Daoy (cell line): ENCODE results near the gene PTPRN2. TPM values are rescaled to one million over a fixed set of nuclear protein-coding genes. Genes with fewer than 3 reads are reported as not detected.
"Not testable (repeated sequence)": the region's sequence is repeated elsewhere in the genome, so short reads cannot be mapped to it uniquely, and the experiment has no call there.

Experiments used
- DNase-seq: peaks from one replicate; pipeline ENCODE4 v3.0.0-alpha.2; 2015; ENCODE audit warnings: low read depth
- total RNA-seq: library from RNA; depleted of rRNA; stranded (reverse); fragments of >200 nt; shearing (Covaris generic); gene quantifications from 2 replicates; pipeline ENCODE4 v1.2.3, GENCODE V29; 2014; rRNA removed

PTPRN2 gene
- 5.5 and 8.3 TPM in 2 replicates for total RNA-seq

- DNase-seq, result peak; percentile 81
Measured at GRCh38 chr7:158587162-158588084, at the start of gene PTPRN2. PTPRN2 (minus strand) TSS chr7:158587823.

DNA sequence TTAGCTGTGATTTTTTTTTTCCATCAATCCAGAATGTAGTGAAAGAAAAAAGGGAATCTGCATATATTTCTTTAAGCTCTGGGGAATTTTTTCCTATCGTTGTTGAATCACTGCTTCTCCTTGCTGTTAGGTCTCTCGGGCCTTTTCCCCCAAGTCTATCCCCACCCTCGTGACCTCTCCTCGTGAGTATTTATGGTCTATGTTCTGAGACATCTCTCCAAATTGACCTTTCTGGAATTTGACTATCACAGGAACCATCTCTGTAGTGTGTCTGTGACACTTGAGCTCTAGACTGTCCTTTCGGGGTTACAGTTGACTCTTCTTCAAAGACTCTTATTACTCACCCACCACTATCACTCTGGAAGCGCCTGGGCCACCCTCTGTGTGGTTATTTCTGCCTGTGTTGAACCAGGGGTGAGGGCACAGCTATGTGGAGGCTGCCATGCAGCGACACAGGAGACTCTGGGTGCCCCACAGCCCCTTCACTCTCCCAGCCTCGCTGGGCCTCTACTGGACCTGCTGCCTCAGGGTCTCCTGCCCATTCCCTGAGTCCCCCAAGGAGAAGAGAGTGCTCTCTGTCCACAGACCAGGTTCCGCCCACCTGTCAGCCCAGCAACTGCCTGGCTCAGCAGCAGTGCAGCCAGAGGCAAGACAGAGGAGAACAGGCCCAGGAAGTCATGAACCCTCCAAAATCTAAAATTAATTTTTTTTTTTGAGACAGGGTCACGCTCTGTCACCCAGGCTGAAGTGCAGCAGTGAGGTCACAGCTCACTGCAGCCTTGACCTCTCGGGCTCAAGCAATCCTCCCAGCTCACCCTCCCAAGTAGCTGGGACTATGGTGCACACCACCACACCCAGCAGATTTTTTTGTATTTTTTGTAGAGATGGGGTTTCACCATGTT is 45.7 kb upstream of the PTPRN2 start:
- DNase-seq, result no peak

- DNase-seq, result no peak
Measured at GRCh38 chr7:158631574-158632195, 44.1 kb upstream of the PTPRN2 start.

GRCh38 chr7:158626289-158626688 is 38.7 kb upstream of the PTPRN2 start:
- DNase-seq, result not testable (repeated sequence)

GRCh38 chr7:158623241-158623640 is 35.6 kb upstream of the PTPRN2 start:
- no peak for DNase-seq

GRCh38 chr7:158620839-158621441 is 33.3 kb upstream of the PTPRN2 start:
- DNase-seq, result no peak

DNA sequence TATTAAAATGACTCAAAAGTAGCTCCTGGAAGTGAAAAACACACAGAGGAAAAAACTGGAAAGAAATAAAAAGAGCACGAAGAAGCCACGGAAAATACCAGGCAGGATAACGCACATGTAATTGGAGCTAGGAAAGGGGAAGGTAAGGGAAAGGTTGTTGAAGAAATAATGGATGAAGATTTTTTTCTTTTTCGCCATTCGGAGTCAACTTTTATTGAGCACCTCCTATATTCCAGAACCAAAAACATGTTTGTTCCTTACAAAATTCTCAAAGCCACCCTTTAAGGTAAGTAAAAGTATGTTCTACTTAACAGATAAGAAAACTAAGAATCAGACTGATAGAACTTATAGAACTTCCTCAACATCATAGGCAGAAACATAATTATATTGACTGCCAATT is 32.8 kb upstream of the PTPRN2 start:
- no peak for DNase-seq

DNA sequence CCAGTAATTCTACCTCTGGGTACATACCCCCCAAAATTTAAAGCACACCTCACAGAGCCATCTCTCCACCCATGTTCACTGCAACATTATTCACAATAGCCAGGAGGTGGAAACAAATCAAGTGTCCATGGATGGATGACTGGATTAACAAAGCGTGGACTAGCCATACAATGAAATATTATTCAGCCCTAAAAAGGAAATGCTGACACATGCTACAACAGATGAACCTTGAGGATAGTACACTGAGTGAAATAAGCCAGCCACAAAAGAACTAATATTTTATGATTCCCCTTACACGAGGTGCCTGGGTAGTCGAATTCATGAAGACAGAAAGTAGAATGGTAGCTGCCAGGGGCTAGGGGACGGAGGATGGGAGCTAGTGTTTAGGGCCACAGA is 31.1 kb upstream of the PTPRN2 start:
- DNase-seq, result no peak

GRCh38 chr7:158617737-158618128 is 30.1 kb upstream of the PTPRN2 start:
- DNase-seq, result no peak

DNA sequence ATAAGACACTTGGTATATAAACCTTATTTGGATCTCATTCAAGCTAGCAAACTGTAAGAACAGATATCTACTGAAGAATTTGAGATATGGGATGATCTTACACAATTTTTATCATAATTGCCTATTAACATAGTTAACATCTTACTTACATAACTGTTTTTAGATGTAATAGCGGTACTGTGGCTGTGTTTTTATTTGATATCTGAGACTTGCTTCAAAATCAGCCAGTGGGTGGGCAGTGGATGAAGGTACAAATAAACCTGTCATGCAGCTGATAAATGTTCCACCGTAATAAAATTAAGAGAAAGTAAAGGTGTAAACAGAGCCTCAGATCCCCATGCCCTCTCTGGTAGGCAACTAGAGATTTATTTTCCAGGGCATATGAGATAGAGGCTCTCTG is 28.4 kb upstream of the PTPRN2 start:
- DNase-seq, result no peak

DNA sequence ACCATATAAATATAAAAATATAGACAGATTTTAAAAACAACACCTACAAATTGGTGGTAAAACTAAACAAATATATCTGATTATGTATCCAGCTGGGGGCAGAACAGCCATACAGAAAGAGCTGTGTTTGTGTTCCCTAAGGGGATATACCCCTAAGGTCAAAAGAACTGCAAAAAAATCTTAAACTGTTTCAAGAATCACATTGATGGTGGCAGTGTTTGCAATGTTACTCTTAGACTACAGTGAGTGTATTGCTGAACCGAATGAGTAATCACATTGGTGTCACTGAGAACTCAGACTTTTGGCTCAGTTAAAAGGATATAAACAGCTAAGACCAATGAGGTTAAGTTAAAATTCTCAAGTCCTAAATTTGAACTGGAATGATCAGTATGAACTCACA is 27.1 kb upstream of the PTPRN2 start:
- no peak for DNase-seq

DNA sequence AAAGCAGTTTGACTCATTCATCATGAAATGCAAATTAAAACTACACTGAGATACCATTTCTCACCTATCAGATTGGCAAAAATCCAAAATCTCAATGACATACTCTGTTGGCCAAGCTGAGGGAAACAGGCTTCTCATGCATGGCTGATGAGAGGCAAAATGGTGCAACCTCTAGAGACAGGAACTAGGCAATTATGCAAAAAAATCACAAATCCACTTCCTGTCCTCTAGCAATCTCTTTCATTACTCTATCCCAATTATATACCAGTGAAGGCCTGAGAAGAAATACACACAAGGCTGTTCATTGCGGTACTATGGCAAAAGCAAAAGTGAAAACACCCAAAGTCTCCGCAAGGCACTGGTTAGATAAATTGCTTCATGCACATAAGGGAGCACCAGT is 25.9 kb upstream of the PTPRN2 start:
- DNase-seq, result no peak

- no peak for DNase-seq
Measured at GRCh38 chr7:158612546-158612945, 24.9 kb upstream of the PTPRN2 start.

GRCh38 chr7:158611541-158611940 is 23.9 kb upstream of the PTPRN2 start:
- DNase-seq, result no peak

DNA sequence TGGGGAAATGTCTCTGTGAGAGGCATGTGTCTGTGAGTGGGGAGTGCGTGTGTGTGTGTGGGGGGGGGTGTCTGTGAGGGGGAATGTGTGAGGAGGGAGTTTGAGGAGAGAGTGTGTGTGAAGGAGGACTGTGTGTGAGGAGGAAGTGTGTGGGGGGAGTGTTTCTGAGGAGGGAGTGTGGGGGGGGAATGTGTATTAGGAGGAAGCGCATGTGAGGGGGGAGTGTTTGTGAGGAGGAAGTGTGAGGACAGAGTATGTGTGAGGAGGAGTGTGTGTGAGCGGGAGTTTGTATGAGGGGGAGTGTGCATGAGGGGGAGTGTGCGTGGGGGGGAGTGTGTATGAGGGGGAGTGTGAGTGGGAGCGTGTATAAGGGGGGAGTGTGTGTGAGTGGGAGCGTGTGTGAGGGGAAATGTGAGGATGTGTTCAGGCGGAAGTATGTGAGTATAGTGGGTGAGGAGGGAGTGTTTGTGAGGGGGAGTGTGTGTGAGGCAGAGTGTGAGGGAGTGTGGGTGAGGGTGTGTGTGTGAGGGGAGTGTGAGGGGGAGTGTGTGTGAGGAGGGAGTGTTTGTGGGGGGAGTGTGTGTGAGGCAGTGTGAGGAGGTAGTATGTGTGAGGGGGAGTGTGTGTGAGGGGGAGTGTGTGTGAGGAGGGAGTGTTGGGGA is 21.8 kb upstream of the PTPRN2 start:
- DNase-seq, result no peak

DNA sequence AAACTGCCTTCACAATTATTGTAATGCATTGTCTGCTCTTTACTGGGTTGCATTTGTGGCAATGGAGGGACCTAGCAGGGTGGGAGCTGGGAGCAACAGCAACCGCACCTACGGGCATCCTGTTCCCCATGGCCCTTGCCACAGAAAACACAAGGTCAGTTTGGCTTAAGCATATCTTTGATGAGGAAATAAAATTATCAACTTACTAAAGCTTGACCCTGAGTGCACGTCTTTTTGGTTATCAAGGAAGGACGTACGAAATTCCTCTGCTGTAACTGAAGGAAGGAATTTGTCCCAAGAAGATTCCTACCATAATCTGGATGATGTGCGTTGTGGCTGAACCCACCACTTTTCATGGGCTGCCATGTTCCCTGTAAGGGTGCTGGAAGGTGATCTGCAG is 19.9 kb upstream of the PTPRN2 start:
- DNase-seq, result no peak

- DNase-seq, result no peak
Measured at GRCh38 chr7:158606671-158607424, 19.2 kb upstream of the PTPRN2 start.

DNA sequence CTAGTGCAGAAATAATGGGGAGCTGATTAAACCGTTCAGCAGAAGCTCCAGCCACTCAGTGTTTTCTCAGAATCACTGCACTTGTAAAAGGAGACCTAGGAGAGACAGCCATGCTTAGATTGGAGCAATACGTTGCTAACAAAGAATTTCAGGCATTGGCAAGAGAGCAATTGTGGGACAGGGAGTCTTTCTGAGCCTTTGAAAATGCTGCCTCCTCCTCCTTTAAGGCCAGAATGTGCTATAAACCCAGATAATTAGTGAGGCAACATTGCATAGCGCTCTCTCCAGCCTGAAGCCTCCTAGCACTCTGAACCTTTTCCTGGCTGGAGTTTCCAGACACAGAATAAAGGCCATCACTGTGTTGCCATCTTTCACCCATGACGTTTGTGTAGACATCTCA is 18.5 kb upstream of the PTPRN2 start:
- no peak for DNase-seq

GRCh38 chr7:158603773-158604755 is 16.4 kb upstream of the PTPRN2 start:
- DNase-seq, result no peak
